H9 (cell line): ENCODE results near the gene SDF2L1. TPM values are rescaled to one million over a fixed set of nuclear protein-coding genes. Genes with fewer than 3 reads are reported as not detected.

Source experiments
- DNase-seq: peaks from one replicate; pipeline ENCODE4 v3.0.0-alpha.2; 2017
- H2AFZ ChIP-seq: one replicate; pipeline ENCODE4 v1.6.1; 2013; ENCODE audit warnings: mild to moderate bottlenecking, low read length, control low read depth, moderate library complexity
- H2AK5ac ChIP-seq: 2 replicates; pipeline ENCODE4 v1.6.1; 2013; ENCODE audit warnings: low read length, control low read depth, mixed read lengths; ENCODE audit not compliant: insufficient read length
- H2BK120ac ChIP-seq: one replicate; pipeline ENCODE4 v1.6.1; 2013; ENCODE audit warnings: low read depth, mild to moderate bottlenecking, low read length, control low read depth, inconsistent platforms; ENCODE audit not compliant: poor library complexity, severe bottlenecking
- H2BK12ac ChIP-seq: 2 replicates; pipeline ENCODE4 v1.6.1; 2013; ENCODE audit warnings: low read length, control low read depth, mixed read lengths, low read depth; ENCODE audit not compliant: insufficient read length
- H2BK15ac ChIP-seq: 2 replicates; pipeline ENCODE4 v1.6.1; 2013; ENCODE audit warnings: low read depth, low read length, control low read depth
- H2BK20ac ChIP-seq: one replicate; pipeline ENCODE4 v1.6.1; 2013; ENCODE audit warnings: low read depth, mild to moderate bottlenecking, low read length, control low read depth, inconsistent platforms; ENCODE audit not compliant: poor library complexity, severe bottlenecking
- H2BK5ac ChIP-seq: 2 replicates; pipeline ENCODE4 v1.6.1; 2013; ENCODE audit warnings: low read length, control low read depth, mixed read lengths; ENCODE audit not compliant: insufficient read length
- H3K14ac ChIP-seq: 2 replicates; pipeline ENCODE4 v1.6.1; 2013; ENCODE audit warnings: low read length, control low read depth; ENCODE audit not compliant: insufficient read depth
- H3K18ac ChIP-seq: 2 replicates; pipeline ENCODE4 v1.6.1; 2013; ENCODE audit warnings: low read depth, mild to moderate bottlenecking, mixed read lengths, low read length, control low read depth; ENCODE audit not compliant: insufficient read length
- H3K23ac ChIP-seq: 2 replicates; pipeline ENCODE4 v1.6.1; 2013; ENCODE audit warnings: low read length, control low read depth, mixed read lengths, low read depth; ENCODE audit not compliant: insufficient read length
- H3K23me2 ChIP-seq: 2 replicates; pipeline ENCODE4 v1.6.1; 2013; ENCODE audit warnings: low read depth, mild to moderate bottlenecking, mixed read lengths, low read length, control low read depth; ENCODE audit not compliant: insufficient read length, poor library complexity, severe bottlenecking
- H3K27ac ChIP-seq: 2 replicates; pipeline ENCODE4 v1.5.1; 2013; ENCODE audit warnings: low read length, control low read depth, mixed read lengths, low read depth; ENCODE audit not compliant: insufficient read length
- H3K27me3 ChIP-seq: 2 replicates; pipeline ENCODE4 v1.6.1; 2013; ENCODE audit warnings: low read length, control low read depth, inconsistent platforms; ENCODE audit not compliant: insufficient read depth
- H3K4ac ChIP-seq: 2 replicates; pipeline ENCODE4 v1.6.1; 2013; ENCODE audit warnings: low read depth, mild to moderate bottlenecking, control low read depth, inconsistent platforms, low read length, moderate library complexity
- H3K4me1 ChIP-seq: 2 replicates; pipeline ENCODE4 v1.6.1; 2013; ENCODE audit warnings: low read length, control low read depth, inconsistent platforms; ENCODE audit not compliant: insufficient read depth
- H3K4me2 ChIP-seq: 2 replicates; pipeline ENCODE4 v1.6.1; 2013; ENCODE audit warnings: low read length, control low read depth, mixed read lengths; ENCODE audit not compliant: insufficient read length, insufficient read depth
- H3K56ac ChIP-seq: 2 replicates; pipeline ENCODE4 v1.6.1; 2013; ENCODE audit warnings: low read depth, mild to moderate bottlenecking, mixed read lengths, low read length, control low read depth; ENCODE audit not compliant: insufficient read length
- H3K79me1 ChIP-seq: 2 replicates; pipeline ENCODE4 v1.6.1; 2013; ENCODE audit warnings: low read depth, mild to moderate bottlenecking, moderate library complexity, low read length, control low read depth, inconsistent platforms; ENCODE audit not compliant: insufficient read depth, poor library complexity, severe bottlenecking
- H3K79me2 ChIP-seq: 2 replicates; pipeline ENCODE4 v1.6.1; 2013; ENCODE audit warnings: low read length, control low read depth, inconsistent platforms; ENCODE audit not compliant: insufficient read depth
- H3K9ac ChIP-seq: 2 replicates; pipeline ENCODE4 v1.6.1; 2013; ENCODE audit warnings: low read length, control low read depth, mixed read lengths; ENCODE audit not compliant: insufficient read length; ENCODE audit errors: extremely low read depth
- H3K9me3 ChIP-seq: one replicate; pipeline ENCODE4 v1.6.1; 2013; ENCODE audit warnings: low read depth, low read length, inconsistent platforms; ENCODE audit not compliant: control insufficient read depth
- H3T11ph ChIP-seq: one replicate; pipeline ENCODE4 v1.6.1; 2013; ENCODE audit warnings: mild to moderate bottlenecking, low read length, control low read depth, inconsistent platforms
- H4K20me1 ChIP-seq: one replicate; pipeline ENCODE4 v1.6.1; 2013; ENCODE audit not compliant: control insufficient read depth, insufficient read length, insufficient read depth
- H4K5ac ChIP-seq: 2 replicates; pipeline ENCODE4 v1.6.1; 2013; ENCODE audit warnings: low read depth, mild to moderate bottlenecking, mixed read lengths, low read length, control low read depth; ENCODE audit not compliant: insufficient read length
- H4K8ac ChIP-seq: replicated peaks from 2 replicates; pipeline ENCODE4 v1.6.1; 2013; ENCODE audit warnings: low read length, control low read depth, mixed read lengths, low read depth; ENCODE audit not compliant: insufficient read length
- H4K91ac ChIP-seq: 2 replicates; pipeline ENCODE4 v1.6.1; 2013; ENCODE audit warnings: low read depth, mild to moderate bottlenecking, moderate library complexity, mixed read lengths, low read length, control low read depth; ENCODE audit not compliant: insufficient read length
- H3K27ac Mint-ChIP-seq, 3 experiments: 2 replicates in 2 of 3; 3 replicates in 1 of 3; pipeline ENCODE4 v1.8.0; 2020 to 2021; ENCODE audit warnings: mixed read lengths in 3 of 3, mild to moderate bottlenecking in 1 of 3, moderate library complexity in 1 of 3
- H3K27me3 Mint-ChIP-seq: 2 replicates; pipeline ENCODE4 v1.8.0; 2021; ENCODE audit warnings: low read depth, mild to moderate bottlenecking, moderate library complexity, mixed read lengths
- H3K36me3 Mint-ChIP-seq, 3 experiments: 2 replicates in 2 of 3; 3 replicates in 1 of 3; pipeline ENCODE4 v1.8.0; 2020 to 2021; ENCODE audit warnings: low read depth in 3 of 3, mixed read lengths in 3 of 3; ENCODE audit not compliant: insufficient read depth in 1 of 3
- H3K4me1 Mint-ChIP-seq, 2 experiments: 2 replicates each; pipeline ENCODE4 v1.8.0; 2020; ENCODE audit warnings: mixed read lengths in 2 of 2
- H3K4me3 Mint-ChIP-seq, 2 experiments: 2 replicates in 1 of 2; 3 replicates in 1 of 2; pipeline ENCODE4 v1.8.0; 2020 to 2021; ENCODE audit warnings: mild to moderate bottlenecking in 2 of 2, mixed read lengths in 2 of 2, moderate library complexity in 1 of 2
- H3K9me3 Mint-ChIP-seq, 2 experiments: 2 replicates in 1 of 2; 3 replicates in 1 of 2; pipeline ENCODE4 v1.8.0; 2020; ENCODE audit warnings: mild to moderate bottlenecking in 2 of 2, mixed read lengths in 2 of 2, moderate library complexity in 1 of 2
- WGBS: extraction: QIAGEN DNeasy Blood & Tissue Kit; methylation state at CpG from one replicate; pipeline ENCODE4 v1.1.7; 2013; ENCODE audit warnings: missing lambda C conversion rate, low lambda C conversion rate, mixed read lengths; ENCODE audit not compliant: insufficient read length; ENCODE audit errors: extremely low coverage; 5-methylcytosine and 5-hydroxymethylcytosine counted together
- total RNA-seq: library from RNA; stranded (reverse); gene quantifications from 2 replicates; pipeline ENCODE4 v1.2.1, GENCODE V29; 2021
- TF ChIP-seq, protein P1 (sequence below): fragments of 200-600 bp; sonication (generic); conservative IDR thresholded peaks from 3 replicates; pipeline ENCODE4 v1.8.0; 2021; ENCODE audit warnings: antibody characterized with exemption, mild to moderate bottlenecking

The SDF2L1 gene
- total RNA-seq, 1 experiment from 2014 or later = 36.0 TPM

DNA sequence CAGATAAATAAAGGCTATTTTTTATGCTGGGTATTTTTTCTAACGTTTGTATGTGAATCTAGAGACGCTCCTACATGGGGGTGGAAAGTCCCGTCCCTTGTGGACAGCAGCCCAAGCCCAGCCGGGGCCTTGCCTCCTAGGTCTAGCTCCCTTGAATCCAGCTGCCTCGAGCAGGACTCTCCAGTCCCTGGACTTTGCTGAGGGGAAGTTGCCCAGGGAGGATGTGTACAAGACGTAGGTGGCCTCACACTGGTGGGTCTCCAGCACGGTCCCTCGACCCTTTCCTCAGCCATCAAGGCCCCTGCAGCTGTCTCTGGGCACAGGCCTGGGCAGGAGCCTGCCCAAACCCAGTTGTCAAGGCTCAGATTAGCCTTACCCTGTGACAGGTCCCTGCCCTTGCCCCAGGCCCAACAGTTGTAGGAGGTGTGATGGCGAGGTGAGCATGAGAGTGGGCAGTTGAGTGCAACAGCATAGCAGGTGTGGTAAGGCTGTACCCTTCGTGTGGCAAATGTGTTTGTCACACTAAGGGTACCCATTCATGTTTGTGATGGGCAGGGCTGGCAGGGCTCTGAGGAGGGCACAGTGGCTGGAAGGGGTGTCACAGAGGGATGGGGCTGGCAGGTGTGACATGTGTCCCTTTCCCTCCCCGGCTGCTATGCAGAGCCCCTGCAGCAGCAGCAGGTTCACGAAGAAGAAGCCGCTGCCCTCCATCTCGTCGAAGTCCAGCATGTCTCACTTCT, 6.2 kb upstream of the SDF2L1 start:
- Histone ChIP-seq H2BK120ac (no peak overlapping the region), H2AFZ (no peak overlapping the region), H3K14ac (no peak overlapping the region; the same call in 1 of the 2 replicates), H3K56ac (no peak overlapping the region), H3K27ac (no peak overlapping the region), H4K8ac (no peak overlapping the region), H4K20me1 (no peaks in the 10 kb centered on the region), H2BK20ac (no peak overlapping the region), H3K9ac (no peak overlapping the region), H4K91ac (no peak overlapping the region), H4K5ac (no peak overlapping the region), H3K4ac (no peak overlapping the region), H3T11ph (no peak overlapping the region), H3K23me2 (no peaks in the 10 kb centered on the region), H3K27me3 (no peaks in the 10 kb centered on the region; the same call in 1 of the 2 replicates), H2BK12ac (no peak overlapping the region), H3K9me3 (no peaks in the 10 kb centered on the region), H2BK5ac (no peak overlapping the region), H3K79me2 (no peaks in the 10 kb centered on the region), H3K4me2 (no peak overlapping the region), H3K18ac (no peak overlapping the region), H2BK15ac (no peak overlapping the region), H3K4me1 (no peaks in the 10 kb centered on the region), H3K23ac (no peak overlapping the region), H3K79me1 (no peaks in the 10 kb centered on the region), H2AK5ac (no peak overlapping the region)
- Mint-ChIP-seq H3K9me3 (no peaks in the 10 kb centered on the region; a peak in 1 of 5 replicates), H3K4me3 (no peak overlapping the region), H3K27ac (no peak overlapping the region; a peak in 1 of 7 replicates), H3K36me3 (no peaks in the 10 kb centered on the region), H3K27me3 (peaks cover 34% of the 10 kb centered on the region), H3K4me1 (peaks cover 3 to 7% of the 10 kb centered on the region in 2 experiments)
- WGBS = no CpG with 5 or more reads among the region's 15 CpGs
- TF ChIP-seq, protein P1, sequence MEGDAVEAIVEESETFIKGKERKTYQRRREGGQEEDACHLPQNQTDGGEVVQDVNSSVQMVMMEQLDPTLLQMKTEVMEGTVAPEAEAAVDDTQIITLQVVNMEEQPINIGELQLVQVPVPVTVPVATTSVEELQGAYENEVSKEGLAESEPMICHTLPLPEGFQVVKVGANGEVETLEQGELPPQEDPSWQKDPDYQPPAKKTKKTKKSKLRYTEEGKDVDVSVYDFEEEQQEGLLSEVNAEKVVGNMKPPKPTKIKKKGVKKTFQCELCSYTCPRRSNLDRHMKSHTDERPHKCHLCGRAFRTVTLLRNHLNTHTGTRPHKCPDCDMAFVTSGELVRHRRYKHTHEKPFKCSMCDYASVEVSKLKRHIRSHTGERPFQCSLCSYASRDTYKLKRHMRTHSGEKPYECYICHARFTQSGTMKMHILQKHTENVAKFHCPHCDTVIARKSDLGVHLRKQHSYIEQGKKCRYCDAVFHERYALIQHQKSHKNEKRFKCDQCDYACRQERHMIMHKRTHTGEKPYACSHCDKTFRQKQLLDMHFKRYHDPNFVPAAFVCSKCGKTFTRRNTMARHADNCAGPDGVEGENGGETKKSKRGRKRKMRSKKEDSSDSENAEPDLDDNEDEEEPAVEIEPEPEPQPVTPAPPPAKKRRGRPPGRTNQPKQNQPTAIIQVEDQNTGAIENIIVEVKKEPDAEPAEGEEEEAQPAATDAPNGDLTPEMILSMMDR = no peak
- DNase-seq = no peak
